Activated CD4-positive, alpha-beta T cell treated with anti-CD3 and anti-CD28 coated beads, Interleukin-10, Interleukin-2, amounts not matched to agents 100 ng/mL and 50 ng/mL, durations not matched to agents 16 hours and 8 hours (primary cell): ENCODE data around the gene NAT9.

Experiments
- DNase-seq: peaks from one replicate; pipeline ENCODE4 v3.0.0-alpha.2; 2020

Gene NAT9

DNA sequence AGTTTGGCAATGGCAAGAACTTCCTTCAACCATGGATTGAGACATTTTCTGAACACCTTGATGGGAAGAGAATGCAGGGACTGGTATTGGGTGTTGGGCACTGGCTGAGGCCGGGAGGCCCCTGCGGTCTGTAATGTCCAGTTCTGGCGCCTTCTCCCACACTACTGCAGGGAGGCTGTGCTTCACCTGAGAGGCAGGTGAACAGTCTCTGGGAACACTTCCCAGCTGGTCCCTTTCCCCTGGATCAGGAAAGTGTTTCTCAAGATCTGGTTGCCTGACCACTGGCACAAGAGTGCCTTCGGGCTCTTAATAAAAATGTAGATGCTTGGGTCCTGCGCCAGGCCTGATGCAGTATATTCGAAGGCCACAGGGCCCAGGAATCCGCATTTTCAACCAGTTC, 28.5 kb upstream of the NAT9 start:
- no peak for DNase-seq

DNA sequence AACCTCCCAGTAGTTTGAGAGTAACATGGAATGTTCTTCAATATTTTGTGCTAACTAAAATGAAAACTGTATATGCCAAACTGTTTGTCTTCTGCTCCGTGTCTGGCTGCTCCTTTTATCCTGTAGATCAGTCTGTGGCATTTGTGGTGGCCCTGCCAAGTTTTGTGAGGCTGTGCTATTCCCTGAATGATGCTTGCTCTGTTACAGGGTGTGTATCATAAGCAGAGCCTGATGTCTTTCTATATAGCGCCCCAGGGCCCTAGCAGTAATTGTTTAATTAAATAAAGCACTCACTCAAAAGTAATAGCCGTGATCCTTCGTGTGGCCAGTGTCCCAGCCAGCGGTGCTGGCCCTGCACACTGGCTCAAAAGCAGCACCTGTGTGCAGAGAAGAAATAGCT, 27.8 kb upstream of the NAT9 start:
- no peak for DNase-seq

DNA sequence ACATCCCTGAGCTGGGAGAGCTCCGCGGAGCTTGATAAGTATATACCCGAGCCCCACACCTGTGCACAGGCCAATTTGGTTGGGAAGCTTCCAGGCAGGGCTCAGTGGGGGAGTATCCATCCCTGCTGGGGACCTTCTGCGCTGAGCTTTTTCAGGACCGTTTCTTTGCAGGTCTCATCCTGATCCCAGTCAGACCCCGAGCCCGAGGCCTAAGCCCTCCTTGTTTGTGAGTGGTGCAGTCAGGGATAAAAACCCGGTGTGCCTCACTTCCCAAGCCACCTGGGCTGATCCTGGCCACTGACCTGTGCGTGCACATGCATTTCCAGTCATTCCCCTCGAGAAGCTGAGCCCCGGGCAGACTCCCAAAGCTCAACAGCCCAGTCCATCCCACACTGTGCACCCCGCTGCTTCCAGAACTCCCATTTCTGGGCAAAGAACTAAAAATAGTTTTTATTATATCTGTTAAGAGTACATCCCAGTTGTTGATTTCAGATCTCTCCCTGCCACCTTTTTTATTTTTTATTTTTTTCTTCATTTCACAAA, 27.3 kb upstream of the NAT9 start:
- DNase-seq = no peak

DNA sequence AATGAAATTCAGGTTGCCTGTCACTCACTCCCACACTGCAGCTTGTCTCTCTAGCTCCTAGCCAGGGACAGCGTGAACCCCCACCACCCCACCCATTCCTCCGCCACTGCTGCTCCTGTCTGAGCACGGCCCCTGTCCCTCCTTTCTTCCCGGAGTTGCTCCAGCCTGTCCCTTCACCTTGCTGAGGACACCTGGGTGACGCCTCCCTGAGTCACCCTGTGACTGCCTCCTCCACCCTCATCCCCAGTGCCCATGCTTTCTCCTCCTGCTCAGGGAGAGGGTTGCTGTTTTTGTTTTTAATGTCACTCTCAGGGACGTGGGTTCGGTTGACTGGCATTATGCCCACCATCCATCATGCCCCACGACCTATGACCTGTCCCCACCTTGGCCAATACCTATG, 25.8 kb upstream of the NAT9 start:
- DNase-seq = no peak

DNA sequence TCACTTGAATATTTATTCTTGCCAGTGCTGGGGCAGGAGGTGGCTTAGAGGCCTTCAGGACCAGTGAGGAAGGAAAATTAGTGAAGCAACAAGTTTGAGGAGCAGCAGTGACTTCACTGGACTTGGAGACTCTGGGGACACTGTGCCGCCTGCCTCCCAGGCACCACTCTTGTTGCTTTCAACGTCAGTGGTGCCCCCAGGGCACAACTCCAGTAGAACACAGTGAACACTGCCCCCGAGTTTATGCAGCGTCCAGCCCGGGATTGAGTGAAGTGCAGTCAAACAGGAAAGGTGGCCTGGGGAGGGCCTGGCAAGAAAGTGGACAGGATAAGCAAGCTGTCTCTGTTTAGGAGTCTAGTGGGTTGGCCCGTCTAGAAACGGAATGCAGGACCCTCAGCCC, 24.4 kb upstream of the NAT9 start:
- no peak for DNase-seq

DNA sequence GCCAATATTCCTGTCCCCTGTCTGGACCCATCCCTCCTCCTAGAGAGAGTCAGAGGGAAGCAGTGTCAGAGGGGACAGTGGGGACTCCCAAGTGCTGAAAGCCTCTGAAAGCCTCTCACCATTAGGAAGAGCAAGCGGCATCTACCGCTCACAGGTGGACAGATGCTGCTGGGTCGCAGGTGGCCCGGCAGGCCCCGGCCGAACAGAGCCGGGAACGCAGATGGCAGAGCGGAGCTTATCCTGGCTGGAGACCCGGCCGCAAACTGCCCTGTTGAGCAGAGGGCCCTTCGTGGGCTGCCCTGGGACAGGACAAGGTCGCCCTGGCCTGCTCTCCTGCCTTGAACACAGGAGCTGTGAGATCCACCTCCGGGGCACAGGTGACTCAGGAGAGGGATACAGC, 23.0 kb upstream of the NAT9 start:
- DNase-seq = no peak

DNA sequence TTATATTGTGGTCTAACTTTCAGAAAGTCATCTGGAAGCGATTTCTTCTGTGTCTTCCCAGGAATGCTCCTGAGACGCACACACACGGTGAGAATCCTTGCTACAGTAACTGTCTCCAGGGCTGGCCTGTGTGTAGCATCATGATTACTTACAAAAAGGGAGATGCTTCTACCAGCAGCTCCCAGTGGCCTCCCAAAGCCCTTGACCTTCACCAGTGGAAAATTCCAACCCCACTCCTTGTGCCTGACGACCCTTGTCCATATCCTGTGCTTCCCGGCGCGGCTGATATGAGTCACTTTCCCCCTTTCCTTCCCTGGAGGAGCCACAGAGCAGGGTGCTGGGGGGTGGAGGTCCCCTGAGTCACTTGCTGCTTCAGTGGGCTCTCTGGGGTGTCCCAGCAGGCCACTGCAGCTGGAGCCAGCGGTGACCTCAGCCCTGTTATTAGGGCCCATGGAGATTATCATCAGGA, 22.1 kb upstream of the NAT9 start:
- DNase-seq = no peak

DNA sequence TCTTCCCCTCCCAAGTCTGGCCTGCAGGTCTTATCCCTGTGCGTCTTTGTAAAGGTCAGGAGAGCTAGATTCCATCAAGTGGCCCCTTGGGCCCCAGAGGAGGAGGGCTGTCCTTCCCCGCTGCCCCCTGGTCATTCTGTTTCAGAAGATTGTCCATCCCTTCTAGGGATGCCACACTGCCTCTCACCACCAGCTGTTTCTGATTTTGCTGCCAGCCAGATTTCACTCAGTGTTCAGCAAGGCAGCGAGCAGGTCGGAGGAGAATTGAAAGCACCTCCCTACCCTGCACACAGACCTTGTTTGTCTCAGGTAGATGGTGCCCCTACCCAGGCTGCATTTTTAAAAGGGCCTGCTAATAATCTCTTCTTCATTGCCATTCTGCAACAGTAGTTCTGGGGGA, 21.7 kb upstream of the NAT9 start:
- no peak for DNase-seq

DNA sequence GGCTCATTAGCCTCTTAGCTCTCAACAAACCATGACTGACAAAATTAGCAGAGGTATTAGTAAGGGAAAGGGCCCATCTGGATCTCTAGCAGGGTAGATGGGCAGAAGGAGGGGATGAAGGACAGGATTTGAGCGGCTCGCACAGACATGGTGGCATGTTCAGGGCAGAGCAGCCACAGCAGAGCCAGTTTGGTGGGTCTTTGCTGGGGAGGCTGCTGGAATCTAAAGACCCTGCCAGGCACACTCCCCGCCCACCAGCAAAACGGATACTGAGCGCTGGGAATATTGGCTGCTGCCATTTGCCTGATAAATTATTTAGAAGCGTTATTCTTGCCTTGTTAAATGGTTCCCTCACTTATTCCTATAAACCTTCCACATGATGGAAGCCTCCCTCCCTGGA, 20.7 kb upstream of the NAT9 start:
- no peak for DNase-seq

DNA sequence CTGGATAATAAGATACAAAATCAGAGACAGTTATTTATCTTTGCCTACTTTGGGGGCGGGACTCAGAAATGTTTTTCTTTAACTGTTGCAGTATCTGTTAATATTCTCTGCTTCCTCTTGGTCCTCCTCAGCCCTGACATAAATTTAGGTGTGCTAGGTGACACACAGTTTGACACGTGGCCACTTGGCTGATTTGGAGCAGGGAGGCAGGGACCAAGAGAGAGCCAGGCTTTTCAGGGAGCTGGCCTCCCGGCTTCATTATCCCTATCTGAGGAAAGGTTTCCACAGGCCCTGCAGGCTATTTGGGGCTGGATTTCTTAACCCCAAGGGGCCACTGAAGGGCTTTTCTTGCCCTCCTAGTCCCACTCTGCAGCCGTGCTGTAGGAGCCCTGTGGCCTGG, 20.1 kb upstream of the NAT9 start:
- no peak for DNase-seq

DNA sequence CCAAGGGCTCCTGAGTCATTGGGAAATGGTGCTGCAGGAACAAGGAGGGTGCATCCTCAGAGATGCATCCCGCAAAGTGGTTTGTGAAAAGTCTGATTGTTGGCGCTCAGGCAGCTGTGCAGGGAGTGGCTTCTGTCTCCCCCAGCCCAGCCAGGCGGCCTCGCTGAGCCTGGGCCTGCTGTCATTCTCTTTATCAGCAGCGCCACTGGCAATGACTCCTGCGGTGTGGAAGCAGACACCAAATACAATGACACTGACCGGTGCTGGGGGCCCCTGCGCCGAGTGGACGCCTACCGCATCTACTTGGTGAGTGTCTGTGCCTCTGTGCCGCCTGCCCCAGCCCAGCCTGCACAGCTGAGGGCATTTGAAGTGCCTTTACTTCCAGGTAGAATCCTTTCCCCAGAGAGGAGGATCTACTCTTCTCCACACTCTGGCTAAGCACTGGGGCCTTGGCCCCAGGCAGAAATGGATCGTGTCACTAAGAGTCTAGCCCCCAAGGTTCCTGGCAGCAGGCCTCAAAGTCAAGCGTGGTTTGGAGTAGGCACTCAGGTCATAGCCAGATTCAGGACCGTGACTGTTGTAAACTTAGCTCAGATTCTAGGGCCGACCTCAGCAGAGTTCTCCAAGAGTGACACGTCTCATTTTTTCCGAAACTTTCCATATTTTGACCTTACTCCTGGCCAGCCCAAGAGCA, 19.3 kb upstream of the NAT9 start:
- DNase-seq = no peak

DNA sequence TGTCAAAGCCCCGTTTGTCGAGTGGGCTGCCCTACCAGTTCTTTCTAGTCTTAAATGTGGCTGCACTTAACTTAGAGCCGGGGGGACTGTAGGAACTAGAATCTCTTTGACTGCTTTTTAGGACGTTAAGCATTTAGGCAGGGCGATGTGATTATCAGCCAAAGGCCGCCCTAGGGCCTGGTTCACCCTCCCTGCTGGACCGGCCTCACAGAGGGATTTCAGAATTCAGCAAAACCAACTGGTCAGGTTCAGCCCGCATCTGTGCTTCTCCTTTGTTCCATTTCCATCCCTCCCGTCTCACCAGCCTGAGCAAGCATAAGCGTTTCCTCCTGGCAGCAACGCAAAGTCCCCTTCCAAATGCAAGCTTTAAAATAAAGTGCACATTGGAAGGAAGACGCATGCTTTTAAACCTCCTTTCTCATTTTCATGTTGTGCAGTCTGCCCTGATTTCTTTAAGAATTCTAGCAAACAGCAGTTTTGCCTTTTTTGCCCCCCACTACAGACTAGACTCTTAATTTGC, 16.5 kb upstream of the NAT9 start:
- no peak for DNase-seq

DNA sequence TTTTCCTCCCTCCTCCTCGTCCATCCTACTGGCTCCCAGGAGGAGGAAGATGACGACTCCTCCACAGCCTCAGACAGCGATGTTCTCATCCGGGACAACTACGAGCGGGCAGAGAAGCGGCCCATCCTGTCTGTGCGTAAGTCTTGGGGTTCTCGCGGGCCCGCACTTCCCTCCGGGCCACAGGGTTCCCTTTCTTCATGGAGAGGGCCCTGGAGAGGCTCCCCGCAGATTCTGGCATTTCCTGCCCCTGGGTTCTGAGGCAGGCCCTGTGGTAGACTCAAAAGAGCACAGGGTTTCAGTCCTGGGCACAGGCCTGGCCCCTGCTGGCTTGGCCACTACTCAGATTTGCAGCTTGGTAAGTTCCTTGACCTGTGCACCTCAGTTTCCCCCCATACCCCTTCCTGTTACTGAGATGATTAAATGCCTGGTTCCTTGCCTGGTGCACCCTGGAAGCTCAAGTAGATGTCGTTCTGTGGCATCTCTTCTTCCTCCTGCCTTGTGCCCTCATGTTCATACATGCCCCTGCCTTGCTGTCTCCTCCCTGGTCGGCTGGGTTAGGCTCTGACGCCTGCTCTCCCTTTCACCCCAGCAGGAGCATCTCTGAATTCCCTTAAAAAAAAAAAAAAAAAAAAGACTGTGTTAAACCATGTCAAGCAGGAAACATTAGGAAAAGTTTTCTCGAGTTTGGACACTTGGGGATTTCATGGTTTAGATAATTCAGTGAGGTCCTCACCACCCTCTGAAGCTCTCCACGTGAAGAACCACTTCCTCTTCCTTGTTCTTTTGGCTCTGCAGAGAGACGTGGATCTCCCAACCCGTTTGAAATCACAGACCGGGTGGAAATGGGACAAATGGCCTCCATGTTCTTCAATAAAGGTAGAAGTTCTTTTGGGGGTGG, 14.3 kb upstream of the NAT9 start:
- no peak for DNase-seq

DNA sequence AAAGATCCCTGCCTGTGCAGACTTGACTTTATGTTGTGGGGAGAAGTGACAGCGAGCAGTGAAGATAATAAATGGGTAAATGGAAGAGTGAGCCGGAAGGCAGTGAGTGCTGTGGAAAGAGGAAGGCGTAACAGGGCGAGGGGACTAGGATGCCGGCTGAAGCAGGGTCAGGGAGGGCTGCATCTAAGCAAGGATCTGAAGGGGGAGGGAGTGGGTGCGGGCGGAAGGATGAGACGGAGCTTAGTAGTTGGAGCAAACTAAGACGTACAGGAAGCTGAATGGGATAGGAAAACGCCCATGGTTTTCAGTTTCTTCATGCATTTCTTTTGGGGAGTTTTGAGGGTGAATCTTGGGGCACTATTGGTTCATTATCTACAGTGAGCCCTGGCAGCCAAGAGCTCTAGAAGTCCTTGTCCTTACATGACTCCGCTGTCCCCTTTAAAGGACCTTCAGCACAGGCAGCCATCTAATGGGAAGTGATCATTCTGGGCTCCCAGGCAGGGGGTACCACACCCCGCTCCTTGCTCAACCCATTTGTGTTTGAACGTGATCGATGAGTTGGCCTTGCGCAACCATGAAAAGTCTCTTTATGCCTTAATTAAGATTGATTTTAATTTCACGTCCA, 10.4 kb upstream of the NAT9 start:
- DNase-seq = no peak

DNA sequence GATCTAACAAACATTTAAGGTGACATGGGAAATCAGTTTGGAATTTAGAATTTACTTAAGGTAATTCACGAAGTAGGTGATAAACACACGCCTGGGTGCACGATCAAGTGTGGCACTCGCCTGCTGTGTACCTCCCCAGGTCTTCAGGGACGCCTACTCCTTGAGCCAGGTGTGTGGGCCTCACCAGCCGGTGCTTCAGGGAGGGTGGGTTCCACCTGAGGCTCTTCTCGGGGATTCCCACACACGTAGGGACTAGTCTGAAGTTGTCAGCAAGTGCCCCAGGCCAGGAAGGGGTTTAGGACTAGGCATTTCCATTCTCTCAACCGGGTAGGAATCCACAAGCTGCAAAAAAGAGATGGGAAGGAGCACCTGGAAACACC, 9.8 kb upstream of the NAT9 start:
- DNase-seq = no peak

DNA sequence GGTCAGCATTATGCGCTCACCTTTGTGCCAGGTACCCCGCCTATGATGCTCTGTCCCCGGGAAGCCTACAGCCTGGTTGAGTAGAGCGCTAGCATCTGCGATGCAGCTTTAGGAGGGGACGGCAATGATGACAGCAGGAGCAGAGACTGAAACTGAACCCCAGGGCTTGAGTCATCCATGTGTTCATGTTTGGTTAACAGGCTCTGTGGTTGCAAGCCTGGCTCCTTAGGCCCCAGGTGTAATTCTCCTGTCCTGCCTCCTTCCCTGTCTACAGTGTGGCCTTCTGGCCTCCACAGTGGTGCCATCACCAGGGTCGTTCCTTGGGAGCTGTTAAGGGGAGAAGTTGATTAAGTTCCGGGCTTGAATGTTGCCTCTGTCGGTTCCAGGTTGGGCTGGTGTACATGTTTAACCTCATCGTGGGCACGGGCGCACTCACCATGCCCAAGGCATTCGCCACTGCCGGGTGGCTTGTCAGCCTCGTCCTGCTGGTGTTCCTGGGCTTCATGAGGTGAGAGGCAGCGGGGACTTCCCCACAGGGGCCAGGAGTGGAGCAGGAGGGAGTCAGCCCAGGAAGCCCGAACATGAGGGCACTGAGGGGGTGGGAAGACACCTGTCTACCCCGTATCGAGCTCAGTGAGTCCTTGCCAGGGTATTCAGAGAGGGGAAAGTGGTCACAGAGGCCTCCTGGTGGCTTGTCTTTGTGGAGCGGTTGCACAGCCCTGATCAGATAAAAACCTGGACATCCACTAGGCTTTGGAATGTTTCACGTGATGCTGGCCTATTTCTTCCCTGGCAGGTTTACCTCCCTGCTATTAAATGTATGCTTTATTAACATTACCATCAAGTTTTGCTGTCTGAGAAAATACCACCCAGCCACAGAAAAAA, 9.2 kb upstream of the NAT9 start:
- DNase-seq = peak; percentile 32

DNA sequence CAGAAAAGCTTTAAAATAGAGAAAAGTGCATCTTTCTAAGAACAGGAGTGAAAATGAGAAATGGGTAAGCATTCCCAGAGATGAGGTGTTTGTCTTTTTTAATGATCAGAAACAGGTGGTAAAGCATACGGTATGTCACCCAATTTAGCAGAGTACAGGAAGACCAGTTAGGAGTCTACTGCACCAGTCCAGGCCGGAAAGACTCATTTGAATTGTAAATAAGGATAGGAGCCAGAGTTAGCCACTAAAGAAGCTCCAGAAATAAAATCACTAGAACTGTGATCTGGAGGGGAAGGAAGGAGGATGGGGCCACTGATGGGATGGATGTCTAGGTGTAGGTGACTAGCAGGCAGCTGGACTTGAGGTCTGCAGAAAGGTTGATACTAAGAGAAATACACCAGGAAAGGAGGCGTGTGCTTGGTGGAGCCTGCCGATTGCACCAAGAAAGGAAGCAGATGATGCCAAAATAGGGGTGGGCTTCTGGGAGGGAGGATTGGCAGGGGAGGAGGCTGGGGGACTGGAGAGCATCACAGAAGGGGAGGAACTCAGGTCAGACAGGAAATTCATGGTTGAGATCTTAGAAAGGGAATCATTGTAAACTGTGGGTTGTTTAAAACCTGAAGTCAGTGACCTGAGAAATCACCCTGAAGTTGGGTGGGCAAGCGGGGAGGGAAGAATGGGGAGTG, 8.1 kb upstream of the NAT9 start:
- DNase-seq = no peak

DNA sequence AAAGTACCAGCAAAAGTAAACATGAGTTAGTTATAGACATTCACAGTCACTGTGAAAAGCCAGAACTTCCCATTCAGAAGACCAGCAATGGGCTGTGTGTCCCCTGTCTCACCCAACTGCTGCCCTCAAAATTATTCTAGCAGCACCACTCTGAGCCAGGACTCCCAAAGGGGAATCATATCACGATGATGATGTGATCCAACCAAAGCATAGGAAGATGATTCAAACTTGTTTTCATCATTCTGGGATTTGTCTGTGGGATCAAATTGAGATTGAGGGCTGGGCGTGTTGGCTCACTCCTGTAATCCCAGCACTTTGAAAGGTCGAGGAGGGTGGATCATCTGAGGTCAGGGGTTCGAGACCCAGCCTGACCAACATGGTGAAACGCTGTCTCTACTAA, 6.4 kb upstream of the NAT9 start:
- DNase-seq = no peak

DNA sequence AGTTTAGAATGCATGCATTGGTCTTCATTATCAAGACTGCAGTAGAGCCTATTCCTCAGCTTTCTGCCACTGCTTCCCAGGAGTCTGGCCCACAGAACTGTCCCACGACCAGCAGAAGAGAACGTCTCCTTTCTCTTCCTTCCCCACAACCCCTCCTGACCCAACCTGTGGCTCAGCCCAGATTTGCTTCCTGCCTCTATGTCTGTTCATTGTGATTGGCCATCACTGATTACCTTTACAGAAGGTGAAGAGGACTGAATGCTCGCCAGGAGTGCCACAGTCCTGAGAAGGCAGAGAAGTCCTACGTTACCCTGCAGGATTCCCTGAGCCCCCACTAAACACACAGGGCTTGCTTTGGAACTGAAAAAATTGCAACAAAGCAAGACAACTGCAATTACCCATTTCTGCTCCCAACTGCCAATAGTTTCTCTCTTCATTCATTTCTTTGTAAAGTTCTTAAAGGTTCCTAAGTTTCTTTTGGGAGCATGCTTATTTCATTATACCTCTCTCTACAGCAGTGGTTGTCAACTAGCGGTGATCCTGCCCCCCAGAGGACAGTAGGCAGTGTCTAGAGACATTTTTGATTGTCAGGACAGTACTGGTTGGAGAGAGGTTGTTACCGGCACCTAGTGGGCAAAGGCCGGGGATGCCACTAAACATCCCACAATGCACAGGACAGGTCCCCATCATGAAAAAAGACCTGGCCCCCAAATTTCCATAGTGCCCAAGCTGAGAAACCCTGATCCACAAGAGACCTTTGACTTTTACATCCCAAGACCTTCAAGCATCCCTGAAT, 4.5 kb upstream of the NAT9 start:
- peak; percentile 56 for DNase-seq

DNA sequence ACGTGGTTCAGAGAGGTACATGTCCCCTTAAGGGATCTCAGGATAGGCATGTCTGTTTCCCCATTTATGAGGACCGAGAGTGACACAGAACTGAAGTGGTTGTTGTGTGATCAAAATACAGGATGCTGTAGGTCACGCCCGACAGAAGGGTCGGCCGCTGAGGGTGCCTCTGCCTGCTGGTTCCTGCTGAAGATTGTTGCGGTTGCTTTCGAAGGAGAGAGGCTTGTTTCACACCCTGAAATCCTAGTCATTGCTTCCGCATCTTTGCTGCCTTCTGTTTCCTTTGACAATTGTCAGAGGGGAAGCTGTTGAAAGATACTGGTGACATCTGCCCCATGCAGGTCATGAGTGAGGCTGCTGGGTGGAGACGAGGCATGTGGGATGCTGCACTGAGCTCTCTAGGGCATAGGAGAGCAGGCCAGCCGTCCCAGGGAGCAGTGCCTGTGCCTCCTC, 3.8 kb upstream of the NAT9 start:
- peak; percentile 92 for DNase-seq

DNA sequence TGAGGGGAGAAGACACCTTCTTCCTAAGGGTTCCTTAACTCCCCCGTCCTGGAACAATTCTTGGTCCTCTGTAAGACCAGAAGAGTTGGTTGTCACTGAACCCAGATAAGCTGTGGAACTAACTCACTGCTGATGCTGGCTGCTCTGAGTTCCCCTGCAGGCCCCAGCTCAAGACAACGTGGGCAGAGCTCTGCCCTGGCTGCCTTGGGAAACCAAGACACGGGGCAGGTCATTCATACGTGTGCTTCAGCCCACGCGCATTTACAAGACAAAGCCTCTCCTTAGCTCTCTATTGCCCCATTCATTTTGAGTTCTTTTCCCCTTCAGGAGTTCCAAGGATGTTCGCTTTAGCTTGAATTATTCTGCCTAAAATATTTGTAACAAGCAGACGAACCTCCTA, 3.4 kb upstream of the NAT9 start:
- no peak for DNase-seq
